Endothelial cell of umbilical vein (primary cell): ENCODE data around the gene ZNF418. TPM values are rescaled to one million over a fixed set of nuclear protein-coding genes. Genes with fewer than 3 reads are reported as not detected.

ENCODE experiments used
- BruUV-seq: library from RNA; stranded (reverse); fragments of 400-500 nt; replicated peaks from 2 replicates; lab custom pipeline; 2021; lab: Mats Ljungman, UMichigan
- CTCF ChIA-PET: fragments of 300-600, 350-600 bp; sonication (Branson Sonifier 250); formaldehyde crosslinking; loops from one replicate; lab custom pipeline; 2021; ENCODE audit warnings: antibody characterized with exemption, inconsistent platforms; lab: Charles Lee
- POLR2A ChIA-PET: fragments of 300-600, 350-600 bp; sonication (Branson Sonifier 250); formaldehyde crosslinking; loops from one replicate; lab custom pipeline; 2021; ENCODE audit warnings: antibody characterized with exemption, inconsistent platforms; lab: Charles Lee
- DNase-seq: peaks from one replicate; pipeline ENCODE4 v3.0.0-alpha.2; 2011; ENCODE audit warnings: low read depth, low spot score
- FAIRE-seq: peaks from 2 replicates; lab custom pipeline; 2011; peaks lifted over from hg19 to GRCh38; lab: Jason Lieb, UNC
- H2AFZ ChIP-seq: 2 replicates; pipeline ENCODE4 v1.6.0; 2012; ENCODE audit warnings: low read depth, low read length, control low read depth, inconsistent platforms
- H3K27ac ChIP-seq: 2 replicates; pipeline ENCODE4 v1.5.1; 2011; ENCODE audit warnings: low read depth, mild to moderate bottlenecking, control low read depth, low read length, moderate library complexity; ENCODE audit not compliant: insufficient read depth
- H3K27me3 ChIP-seq, 2 experiments: 2 replicates each; pipeline versions ENCODE4 v1.6.0 to v1.6.1; 2011; ENCODE audit warnings: low read length in 2 of 2, mixed read lengths in 1 of 2; ENCODE audit not compliant: control insufficient read depth in 2 of 2, insufficient read depth in 2 of 2
- H3K36me3 ChIP-seq, 2 experiments: 2 replicates in 1 of 2; 3 replicates in 1 of 2; pipeline ENCODE4 v1.5.1; 2011; ENCODE audit warnings: low read length in 2 of 2, mild to moderate bottlenecking in 1 of 2, moderate library complexity in 1 of 2; ENCODE audit not compliant: control insufficient read depth in 2 of 2, insufficient read depth in 2 of 2; ENCODE audit errors: extremely low read depth in 1 of 2
- H3K4me1 ChIP-seq: 3 replicates; pipeline ENCODE4 v1.5.1; 2011; ENCODE audit warnings: mild to moderate bottlenecking, low read length; ENCODE audit not compliant: control insufficient read depth, insufficient read depth; ENCODE audit errors: extremely low read depth
- H3K4me2 ChIP-seq: 2 replicates; pipeline ENCODE4 v1.6.1; 2011; ENCODE audit warnings: low read length, control low read depth, mixed read lengths; ENCODE audit not compliant: insufficient read depth
- H3K4me3 ChIP-seq, 3 experiments: fragments of 200-600 bp in 1 of 3; sonication (generic), shearing (Covaris generic) in 1 of 3; replicated peaks in 1 of 3; 2 replicates each; pipeline ENCODE4 v1.5.1; 2011 to 2016; ENCODE audit warnings: control low read depth in 3 of 3, low read length in 3 of 3, mild to moderate bottlenecking in 2 of 3, inconsistent platforms in 1 of 3, low read depth in 1 of 3, moderate library complexity in 1 of 3; ENCODE audit not compliant: insufficient read depth in 1 of 3
- H3K79me2 ChIP-seq: 2 replicates; pipeline ENCODE4 v1.6.0; 2012; ENCODE audit warnings: low read length, inconsistent platforms; ENCODE audit not compliant: control insufficient read depth, insufficient read depth
- H3K9ac ChIP-seq: replicated peaks from 2 replicates; pipeline ENCODE3; 2011; ENCODE audit warnings: low read length, control low read depth; ENCODE audit not compliant: insufficient read depth; ENCODE audit errors: extremely low read depth
- H3K9me1 ChIP-seq: replicated peaks from 3 replicates; pipeline ENCODE4 v1.6.0; 2011; ENCODE audit warnings: mild to moderate bottlenecking, low read length; ENCODE audit not compliant: control insufficient read depth, insufficient read depth; ENCODE audit errors: extremely low read depth
- H3K9me3 ChIP-seq: replicated peaks from 2 replicates; pipeline ENCODE4 v1.5.1; 2012; ENCODE audit warnings: low read length, inconsistent platforms; ENCODE audit not compliant: control insufficient read depth, insufficient read depth
- H4K20me1 ChIP-seq: replicated peaks from 2 replicates; pipeline ENCODE3; 2011; ENCODE audit warnings: mild to moderate bottlenecking, low read length; ENCODE audit not compliant: control insufficient read depth, insufficient read depth; ENCODE audit errors: extremely low read depth
- CTCF ChIP-seq, 2 donors: IDR thresholded peaks; 1 replicate in 1 of 2; 2 replicates in 1 of 2; pipeline ENCODE4 v1.5.1; 2011; ENCODE audit warnings: low read length in 2 of 2, mild to moderate bottlenecking in 2 of 2, moderate library complexity in 2 of 2, control low read depth in 1 of 2, inconsistent platforms in 1 of 2, low read depth in 1 of 2; ENCODE audit not compliant: insufficient read depth in 1 of 2; ENCODE audit errors: extremely low read depth in 1 of 2
- EZH2 ChIP-seq: IDR thresholded peaks from 2 replicates; pipeline ENCODE4 v1.6.1; 2012; ENCODE audit warnings: borderline replicate concordance, low read depth, mild to moderate bottlenecking, moderate library complexity, low read length, inconsistent platforms; ENCODE audit not compliant: severe bottlenecking
- FOS ChIP-seq: IDR thresholded peaks from 2 replicates; pipeline ENCODE4 v1.6.1; 2011; ENCODE audit warnings: mild to moderate bottlenecking, low read length, moderate library complexity, borderline replicate concordance; ENCODE audit not compliant: insufficient read depth
- GATA2 ChIP-seq: IDR thresholded peaks from 2 replicates; pipeline ENCODE4 v1.7.0; 2011; ENCODE audit warnings: low read depth, mild to moderate bottlenecking, moderate library complexity, mixed read lengths, low read length; ENCODE audit not compliant: insufficient read length, insufficient read depth
- JUN ChIP-seq: IDR thresholded peaks from 2 replicates; pipeline ENCODE4 v1.6.1; 2011; ENCODE audit warnings: borderline replicate concordance, low read depth; ENCODE audit not compliant: insufficient read length, insufficient read depth
- MAX ChIP-seq: IDR thresholded peaks from 2 replicates; pipeline ENCODE4 v1.6.1; 2011; ENCODE audit not compliant: insufficient read depth, insufficient read length
- MYC ChIP-seq: IDR thresholded peaks from one replicate; pipeline ENCODE4 v1.6.1; 2011; ENCODE audit warnings: mild to moderate bottlenecking, low read depth, low read length
- POLR2A ChIP-seq: IDR thresholded peaks from 2 replicates; pipeline ENCODE4 v1.6.1; 2012; ENCODE audit warnings: low read depth, mild to moderate bottlenecking, control low read depth, low read length
- POLR2AphosphoS5 ChIP-seq: IDR thresholded peaks from 2 replicates; pipeline ENCODE4 v1.6.1; 2012; ENCODE audit warnings: low read depth, mild to moderate bottlenecking, control low read depth, low read length, moderate library complexity; ENCODE audit not compliant: insufficient read depth
- dilution Hi-C: fragments of 300-500 bp; cut with MboI; formaldehyde crosslinking; loops from one replicate; pipeline ENCODE4 v1.15.0; 2019; ENCODE audit warnings: low sequenced_read_pairs; ENCODE audit not compliant: extremely low pct_ligation_motif_present
- intact Hi-C: fragments of 100-400 bp; cut with micrococcal nuclease; formaldehyde crosslinking; loops from one replicate; pipeline ENCODE4 v1.10.0; 2022
- polyA plus RNA-seq, 4 experiments: library from polyadenylated mRNA; depleted of rRNA in 3 of 4; stranded (reverse) in 3 of 4; unstranded in 1 of 4; fragments of >200 nt; gene quantifications; 2 replicates each; pipeline versions ENCODE4 v1.2.1 to v1.2.3, GENCODE V29; 2011 to 2012; ENCODE audit warnings: missing spikeins in 1 of 4
- total RNA-seq: library from RNA; stranded (reverse); gene quantifications from 2 replicates; pipeline ENCODE4 v1.2.3, GENCODE V29; 2021

The ZNF418 gene
- total and polyA plus RNA-seq, 2 donors (not counting 3 experiments of a cell fraction or from before 2014, with no cell fraction given): 1.7 to 5.4 TPM

- no peak overlapping the region for H3K4me3 ChIP-seq
- intact Hi-C loops (loop anchor here (10.0 kb wide), 1 partner anchor 206 kb away; the partner anchor contains the start of gene ZNF329), dilution Hi-C loops (no loop called here)
- H4K20me1 ChIP-seq: no peaks in the 10 kb centered on the region
- no peaks in the 10 kb centered on the region for H3K27me3 ChIP-seq
- no peak for FAIRE-seq
- no peak for DNase-seq
- POLR2A ChIA-PET: no interaction called here
- H3K9me3 ChIP-seq: no peaks in the 10 kb centered on the region
- H3K4me2 ChIP-seq: no peak overlapping the region
- no TSS peak for BruUV-seq
- no peaks in the 10 kb centered on the region for H3K79me2 ChIP-seq
- H3K4me1 ChIP-seq: peaks cover 5% of the 10 kb centered on the region
- CTCF ChIA-PET: interaction anchor here (0.8 kb wide), 1 partner anchor 36 kb away, joined by 3 read pairs; no protein-coding TSS in a partner anchor
- no peak overlapping the region for H2AFZ ChIP-seq
- H3K36me3 ChIP-seq: no peaks in the 10 kb centered on the region
- no peak overlapping the region for H3K27ac ChIP-seq
- no peak for TF ChIP-seq FOS
- TF ChIP-seq MAX: no peak
- TF ChIP-seq MYC: no peak
- TF ChIP-seq GATA2: no peak
- TF ChIP-seq EZH2: no peak
- TF ChIP-seq POLR2A: no peak
- no peak for TF ChIP-seq POLR2AphosphoS5
- TF ChIP-seq CTCF (IDR thresholded peaks at IDR 0.05; ENCODE audit: extremely low read depth in 1 of 2, insufficient read depth in 1 of 2, low read depth in 1 of 2, low read length in 2 of 2): no peak
- TF ChIP-seq JUN: no peak
- no peak overlapping the region for H3K9ac ChIP-seq
- H3K9me1 ChIP-seq: no peaks in the 10 kb centered on the region
These were observed 14.1 kb upstream of the ZNF418 start for GRCh38 chr19:57949296-57949695.
